Measurements from ENCODE around the gene RGPD4. TPM values are rescaled to one million over a fixed set of nuclear protein-coding genes. Genes with fewer than 3 reads are reported as not detected.

The RGPD4 gene
- total and polyA plus RNA-seq, 2 of the 8 experiments (the other 6 are each of a cell fraction or from before 2014, with no cell fraction given) = not detected

GRCh38 chr2:107801498-107801897 is 25.2 kb upstream of the RGPD4 start (continued):
- TF ChIP-seq CHD7 (IDR thresholded peaks at IDR 0.05; ENCODE audit: insufficient replicate concordance, low read length) (no peak), NANOG (IDR thresholded peaks at IDR 0.05; ENCODE audit: insufficient read depth, low read depth, low read length, poor library complexity, severe bottlenecking) (no peak), SAP30 (IDR thresholded peaks at IDR 0.05; ENCODE audit: insufficient read depth, insufficient replicate concordance, low read length) (no peak), POLR2A (IDR thresholded peaks at IDR 0.05; ENCODE audit: control extremely low read depth in 1 of 2, low read depth in 2 of 2, low read length in 2 of 2) (no peak), EGR1 (IDR thresholded peaks at IDR 0.05; ENCODE audit: borderline replicate concordance, low read depth, low read length) (no peak), NRF1 (IDR thresholded peaks at IDR 0.05; ENCODE audit: low read depth, low read length) (no peak), CEBPB (IDR thresholded peaks at IDR 0.05; ENCODE audit: low read depth, low read length) (no peak), ZNF274 (IDR thresholded peaks at IDR 0.05; ENCODE audit: borderline replicate concordance, extremely low read depth, low read length) (no peak), ASH2L (IDR thresholded peaks at IDR 0.05; ENCODE audit: low read length) (no peak), PHF8 (conservative IDR thresholded peaks at IDR 0.05; ENCODE audit: low read depth, low read length) (no peak)
